Activated CD4-positive, alpha-beta T cell treated with anti-CD3 and anti-CD28 coated beads, Interleukin-2, amount 10 ng/mL, durations not matched to agents 7 days and 5 days (primary cell): ENCODE results near the gene HGFAC. TPM values are rescaled to one million over a fixed set of nuclear protein-coding genes. Genes with fewer than 3 reads are reported as not detected.

Source experiments
- CTCF ChIA-PET: fragments of 350-600 bp; sonication (Branson Sonifier 250); formaldehyde crosslinking; loops from one replicate; lab custom pipeline; 2021; ENCODE audit warnings: antibody characterized with exemption; lab: Charles Lee
- POLR2A ChIA-PET: fragments of 350-600 bp; sonication (Branson Sonifier 250); formaldehyde crosslinking; loops from one replicate; lab custom pipeline; 2021; ENCODE audit warnings: antibody characterized with exemption; lab: Charles Lee
- DNase-seq: peaks from one replicate; pipeline ENCODE4 v3.0.0-alpha.2; 2020
- H3K27ac Mint-ChIP-seq: one replicate; pipeline ENCODE4 v1.8.0; 2021; ENCODE audit warnings: mild to moderate bottlenecking, moderate library complexity, mixed read lengths
- H3K27me3 Mint-ChIP-seq: one replicate; pipeline ENCODE4 v1.8.0; 2021; ENCODE audit warnings: mixed read lengths
- H3K36me3 Mint-ChIP-seq: one replicate; pipeline ENCODE4 v1.8.0; 2021; ENCODE audit warnings: low read depth, mixed read lengths
- H3K4me1 Mint-ChIP-seq: one replicate; pipeline ENCODE4 v1.8.0; 2021; ENCODE audit warnings: mixed read lengths
- H3K4me3 Mint-ChIP-seq: one replicate; pipeline ENCODE4 v1.8.0; 2021; ENCODE audit warnings: mild to moderate bottlenecking, moderate library complexity, mixed read lengths
- H3K9me3 Mint-ChIP-seq: one replicate; pipeline ENCODE4 v1.8.0; 2021; ENCODE audit warnings: mixed read lengths
- total RNA-seq, 2 experiments: library from RNA; stranded (reverse); gene quantifications; one replicate each; pipeline ENCODE4 v1.2.3, GENCODE V29; 2021

Gene HGFAC
- total RNA-seq, 2 experiments from 2014 or later = 0.10 TPM; not detected in 1

GRCh38 chr4:3491681-3492405 is 50.1 kb downstream of the HGFAC start:
- no peak overlapping the region for H3K27ac Mint-ChIP-seq
- POLR2A ChIA-PET = no interaction called here
- H3K27me3 Mint-ChIP-seq = peaks cover 9% of the 10 kb centered on the region
- DNase-seq = no peak
- no peaks in the 10 kb centered on the region for H3K4me1 Mint-ChIP-seq
- H3K9me3 Mint-ChIP-seq = no peaks in the 10 kb centered on the region
- no peak overlapping the region for H3K4me3 Mint-ChIP-seq
- no peaks in the 10 kb centered on the region for H3K36me3 Mint-ChIP-seq
- CTCF ChIA-PET = interaction anchor here (1.0 to 1.6 kb wide), 2 partner anchors 8 to 27 kb away, joined by 3 to 4 read pairs; no protein-coding TSS in a partner anchor

GRCh38 chr4:3492741-3493719 is 51.3 kb downstream of the HGFAC start:
- Mint-ChIP-seq H3K27me3 (peaks cover 9% of the 10 kb centered on the region), H3K9me3 (no peaks in the 10 kb centered on the region), H3K4me1 (no peaks in the 10 kb centered on the region), H3K4me3 (no peak overlapping the region), H3K36me3 (no peaks in the 10 kb centered on the region), H3K27ac (no peak overlapping the region)
- CTCF ChIA-PET = interaction anchor here (1.6 kb wide), 1 partner anchor 26 kb away, joined by 4 read pairs; no protein-coding TSS in a partner anchor
- DNase-seq = no peak
- POLR2A ChIA-PET = no interaction called here

GRCh38 chr4:3493720-3494461 is 52.1 kb downstream of the HGFAC start:
- Mint-ChIP-seq H3K4me3 (no peak overlapping the region), H3K27me3 (peaks cover 9% of the 10 kb centered on the region), H3K4me1 (no peaks in the 10 kb centered on the region), H3K36me3 (no peaks in the 10 kb centered on the region), H3K27ac (no peak overlapping the region), H3K9me3 (no peaks in the 10 kb centered on the region)
- CTCF ChIA-PET = no interaction called here
- DNase-seq = no peak
- POLR2A ChIA-PET = no interaction called here

- no peak for DNase-seq
- Mint-ChIP-seq H3K4me1 (no peaks in the 10 kb centered on the region), H3K27me3 (peaks cover 9% of the 10 kb centered on the region), H3K9me3 (no peaks in the 10 kb centered on the region), H3K4me3 (no peak overlapping the region), H3K27ac (no peak overlapping the region), H3K36me3 (no peaks in the 10 kb centered on the region)
- CTCF ChIA-PET = no interaction called here
- POLR2A ChIA-PET = no interaction called here
These were observed 52.7 kb downstream of the HGFAC start for GRCh38 chr4:3494462-3494871.

GRCh38 chr4:3495204-3495975 is 53.6 kb downstream of the HGFAC start:
- H3K27ac Mint-ChIP-seq = no peak overlapping the region
- H3K9me3 Mint-ChIP-seq = no peaks in the 10 kb centered on the region
- ChIA-PET POLR2A (no interaction called here), CTCF (no interaction called here)
- no peaks in the 10 kb centered on the region for H3K4me1 Mint-ChIP-seq
- no peak for DNase-seq
- peaks cover 9% of the 10 kb centered on the region for H3K27me3 Mint-ChIP-seq
- H3K36me3 Mint-ChIP-seq = no peaks in the 10 kb centered on the region
- H3K4me3 Mint-ChIP-seq = no peak overlapping the region

- ChIA-PET CTCF (interaction anchor here (1.4 kb wide), 1 partner anchor 29 kb away, joined by 3 read pairs; no protein-coding TSS in a partner anchor), POLR2A (no interaction called here)
- Mint-ChIP-seq H3K4me3 (no peak overlapping the region), H3K4me1 (no peaks in the 10 kb centered on the region), H3K27ac (no peak overlapping the region), H3K36me3 (no peaks in the 10 kb centered on the region), H3K9me3 (no peaks in the 10 kb centered on the region), H3K27me3 (peaks cover 7% of the 10 kb centered on the region)
- DNase-seq = no peak
These were observed 54.3 kb downstream of the HGFAC start for GRCh38 chr4:3496021-3496420.

GRCh38 chr4:3497095-3497494 is 55.3 kb downstream of the HGFAC start:
- Mint-ChIP-seq H3K4me3 (no peak overlapping the region), H3K27ac (no peak overlapping the region), H3K36me3 (no peaks in the 10 kb centered on the region), H3K27me3 (peaks cover 2% of the 10 kb centered on the region), H3K9me3 (no peaks in the 10 kb centered on the region), H3K4me1 (no peaks in the 10 kb centered on the region)
- ChIA-PET CTCF (interaction anchor here (1.4 kb wide), 1 partner anchor 28 kb away, joined by 3 read pairs; no protein-coding TSS in a partner anchor), POLR2A (no interaction called here)
- DNase-seq = no peak

- H3K27ac Mint-ChIP-seq = no peak overlapping the region
- no peak for DNase-seq
- H3K36me3 Mint-ChIP-seq = no peaks in the 10 kb centered on the region
- H3K4me3 Mint-ChIP-seq = no peak overlapping the region
- no peaks in the 10 kb centered on the region for H3K4me1 Mint-ChIP-seq
- no peaks in the 10 kb centered on the region for H3K9me3 Mint-ChIP-seq
- peaks cover 2% of the 10 kb centered on the region for H3K27me3 Mint-ChIP-seq
- ChIA-PET CTCF (no interaction called here), POLR2A (no interaction called here)
These were observed 56.0 kb downstream of the HGFAC start for GRCh38 chr4:3497523-3498389.

GRCh38 chr4:3498407-3498806 is 56.6 kb downstream of the HGFAC start:
- CTCF ChIA-PET = no interaction called here
- peaks cover 3% of the 10 kb centered on the region for H3K4me1 Mint-ChIP-seq
- no peaks in the 10 kb centered on the region for H3K36me3 Mint-ChIP-seq
- POLR2A ChIA-PET = no interaction called here
- no peaks in the 10 kb centered on the region for H3K9me3 Mint-ChIP-seq
- no peak for DNase-seq
- H3K4me3 Mint-ChIP-seq = no peak overlapping the region
- no peak overlapping the region for H3K27ac Mint-ChIP-seq
- H3K27me3 Mint-ChIP-seq = peaks cover 2% of the 10 kb centered on the region
